Fibroblast of mammary gland (primary cell): ENCODE measurements around the gene BDKRB2.

Experiments
- DNase-seq: peaks from one replicate; pipeline ENCODE4 v3.0.0-alpha.2; 2010; ENCODE audit warnings: low read depth
- H3K4me3 ChIP-seq: 2 replicates; pipeline ENCODE4 v1.5.1; 2011; ENCODE audit warnings: low read depth, mild to moderate bottlenecking, low read length, moderate library complexity; ENCODE audit not compliant: control insufficient read depth
- CTCF ChIP-seq: conservative IDR thresholded peaks from 2 replicates; pipeline ENCODE4 v1.5.1; 2011; ENCODE audit warnings: low read depth, low read length, inconsistent platforms; ENCODE audit not compliant: control insufficient read depth, insufficient read depth

The BDKRB2 gene

GRCh38 chr14:96264200-96264553 lies 59.5 kb downstream of the BDKRB2 start:
- no peak overlapping the region for H3K4me3 ChIP-seq
- TF ChIP-seq CTCF, result no peak

DNA sequence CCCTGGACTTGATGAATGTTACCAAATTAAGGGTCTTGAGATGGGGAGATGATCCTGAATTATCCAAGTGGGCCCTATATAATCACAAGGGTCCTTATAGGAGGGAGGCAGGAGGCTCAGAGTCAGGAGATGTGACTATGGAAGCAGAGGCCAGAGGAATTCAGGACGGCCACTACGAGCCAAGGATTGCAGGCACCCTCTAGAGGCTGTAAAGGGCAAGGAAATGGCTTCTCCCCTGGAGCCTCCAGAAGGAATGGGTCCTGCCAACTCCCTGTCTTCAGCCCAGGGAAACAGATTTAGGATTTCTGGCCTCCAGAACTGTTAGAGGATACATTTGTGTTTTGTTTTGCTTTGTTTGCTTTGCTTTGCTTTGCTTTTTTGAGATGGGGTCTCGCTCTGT lies 60.2 kb downstream of the BDKRB2 start:
- no peak overlapping the region for H3K4me3 ChIP-seq
- TF ChIP-seq CTCF, result peak; percentile 71
- DNase-seq, result peak; percentile 65

More at GRCh38 chr14:96264200-96264553, 59.5 kb downstream of the BDKRB2 start:
- DNase-seq, result no peak

DNA sequence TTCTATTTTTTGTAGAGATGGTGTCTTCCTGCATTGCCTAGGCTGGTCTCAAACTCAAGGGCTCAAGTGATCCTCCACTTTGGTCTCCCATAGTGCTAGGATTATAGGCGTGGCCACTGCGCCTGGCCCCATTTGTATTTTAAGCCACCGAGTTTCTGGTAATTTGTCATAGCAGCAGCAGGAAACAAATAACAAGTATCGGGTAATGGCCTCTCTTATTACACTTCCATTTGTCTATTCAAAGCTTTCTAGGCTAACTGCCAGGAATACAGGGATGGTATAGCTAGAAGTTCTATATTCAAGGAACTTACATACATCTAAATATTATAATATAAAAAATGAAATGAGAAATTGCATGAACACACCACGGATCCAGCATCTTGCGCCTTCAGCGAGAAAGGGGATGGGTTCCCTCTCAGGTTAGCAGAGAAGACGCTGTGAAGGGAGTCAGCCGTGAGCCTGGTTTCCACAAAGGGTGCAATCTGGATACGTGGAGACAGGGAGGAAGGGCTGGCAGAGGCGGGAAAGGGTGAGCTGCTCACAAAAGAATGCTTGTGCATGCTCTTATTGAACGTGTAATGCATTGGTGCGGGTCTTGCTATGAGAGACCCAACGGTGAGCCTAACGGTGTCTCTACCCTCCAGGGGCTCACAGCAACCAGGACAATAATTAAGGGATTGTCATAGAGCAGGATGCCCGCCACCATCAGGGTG lies 60.9 kb downstream of the BDKRB2 start:
- H3K4me3 ChIP-seq, result no peak overlapping the region
- no peak for TF ChIP-seq CTCF

GRCh38 chr14:96267336-96267735 lies 62.7 kb downstream of the BDKRB2 start:
- H3K4me3 ChIP-seq, result no peak overlapping the region
- peak; percentile 93 for DNase-seq
- no peak for TF ChIP-seq CTCF

More for the DNA sequence above, 60.9 kb downstream of the BDKRB2 start:
- no peak for DNase-seq

- no peak overlapping the region for H3K4me3 ChIP-seq
- TF ChIP-seq CTCF, result no peak
- DNase-seq, result peak; percentile 73
Measured at GRCh38 chr14:96267916-96268315, 63.3 kb downstream of the BDKRB2 start.

DNA sequence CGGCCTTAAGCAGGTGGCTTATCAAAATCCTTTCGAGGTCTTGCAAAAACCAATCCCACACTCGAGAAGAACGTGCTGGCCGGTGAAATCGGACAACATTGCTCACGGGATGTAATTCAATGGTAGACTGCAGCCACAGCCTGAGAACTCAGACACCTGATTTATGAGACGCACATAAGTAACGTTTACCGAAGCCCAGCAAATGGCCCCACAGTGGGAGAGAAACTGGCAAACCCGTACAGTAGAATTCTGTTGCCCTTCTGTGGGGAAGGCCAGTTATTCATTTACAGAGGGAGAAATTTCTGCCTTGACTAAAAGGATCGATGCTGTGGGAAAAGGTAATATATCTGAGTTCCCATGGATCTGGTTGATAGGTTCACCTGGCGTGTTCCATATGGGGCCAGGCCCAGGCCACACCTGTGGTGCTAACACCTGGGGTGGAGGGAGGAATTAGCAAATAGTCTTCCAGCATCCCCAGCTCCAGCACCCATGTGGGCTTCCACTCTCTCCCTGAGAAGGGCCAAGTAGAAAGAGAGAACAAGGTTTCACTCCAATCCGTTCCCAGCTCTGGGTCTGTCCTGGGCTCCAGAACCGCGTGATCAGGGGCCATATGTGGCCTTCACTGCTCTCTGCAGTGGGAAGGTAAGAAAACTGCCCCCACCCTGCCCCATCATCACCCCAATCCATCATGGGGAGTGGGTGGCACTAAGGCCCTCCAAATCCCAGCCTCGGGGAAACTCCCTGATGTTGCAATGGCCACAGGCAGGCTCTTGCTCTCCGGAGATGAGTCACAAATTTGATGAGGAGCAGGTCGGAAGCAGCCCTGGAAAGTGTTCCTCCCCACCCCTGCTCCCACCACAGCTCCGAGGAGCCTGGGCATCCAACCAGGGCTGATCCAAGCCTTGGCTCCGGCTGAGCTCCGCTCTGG lies 64.1 kb downstream of the BDKRB2 start:
- TF ChIP-seq CTCF, result no peak
- no peak overlapping the region for H3K4me3 ChIP-seq
- DNase-seq, result peak; percentile 98
